GM19438 (cell line): Measurements from ENCODE around the gene NET1.
"Not testable (repeated sequence)": the region's sequence is repeated elsewhere in the genome, so short reads cannot be mapped to it uniquely, and the experiment has no call there.

Source experiments
- ATAC-seq: cut with Tn5 transposase; IDR thresholded peaks from one replicate; pipeline ENCODE4 v1.9.1; 2021; ENCODE audit warnings: low read depth; ENCODE audit not compliant: unreplicated experiment

NET1 gene

GRCh38 chr10:5412277-5412941 is at the start of gene NET1:
NET1 (plus strand) TSS chr10:5412557; CDS start chr10:5412693, 136 bp downstream.
- peak; percentile 98 for ATAC-seq

- ATAC-seq: no peak
These were observed 49.5 kb upstream of the NET1 start for GRCh38 chr10:5362873-5363272.

GRCh38 chr10:5364374-5364773 is 48.0 kb upstream of the NET1 start:
- ATAC-seq: no peak

GRCh38 chr10:5364890-5365338 is 47.4 kb upstream of the NET1 start, which contains the start of gene UCN3:
UCN3 (plus strand) TSS chr10:5364966; CDS start chr10:5373721, 8,755 bp downstream.
- no peak for ATAC-seq

- no peak for ATAC-seq
These were observed 46.4 kb upstream of the NET1 start for GRCh38 chr10:5365928-5366327.

- no peak for ATAC-seq
These were observed 42.8 kb upstream of the NET1 start for GRCh38 chr10:5369362-5370158.

GRCh38 chr10:5370493-5371352 is 41.6 kb upstream of the NET1 start:
- ATAC-seq: no peak

- ATAC-seq: no peak
These were observed 39.0 kb upstream of the NET1 start for GRCh38 chr10:5373307-5373706.

GRCh38 chr10:5373891-5374611 is 38.3 kb upstream of the NET1 start:
- ATAC-seq: no peak

GRCh38 chr10:5376450-5376849 is 35.9 kb upstream of the NET1 start:
- ATAC-seq: no peak

GRCh38 chr10:5379202-5379601 is 33.2 kb upstream of the NET1 start:
- ATAC-seq: not testable (repeated sequence)

GRCh38 chr10:5380395-5380794 is 32.0 kb upstream of the NET1 start:
- not testable (repeated sequence) for ATAC-seq

GRCh38 chr10:5381187-5381586 is 31.2 kb upstream of the NET1 start:
- ATAC-seq: no peak

- no peak for ATAC-seq
These were observed 27.1 kb upstream of the NET1 start for GRCh38 chr10:5385224-5385623.

GRCh38 chr10:5387169-5387568 is 25.2 kb upstream of the NET1 start:
- no peak for ATAC-seq

- no peak for ATAC-seq
These were observed 21.7 kb upstream of the NET1 start for GRCh38 chr10:5390607-5391205.

- ATAC-seq: no peak
These were observed 20.6 kb upstream of the NET1 start for GRCh38 chr10:5391790-5392189.

GRCh38 chr10:5393529-5393928 is 18.8 kb upstream of the NET1 start:
- no peak for ATAC-seq

- no peak for ATAC-seq
These were observed 17.2 kb upstream of the NET1 start for GRCh38 chr10:5395168-5395567.
